GM23338 (cell line): ENCODE data around the gene MYOM3. TPM values are rescaled to one million over a fixed set of nuclear protein-coding genes. Genes with fewer than 3 reads are reported as not detected.

ENCODE experiments used
- ATAC-seq: fragments of 200-7000 bp; cut with Tn5 transposase; 3 replicates; pipeline ENCODE4 v1.9.1; 2020
- DNase-seq: peaks from one replicate; pipeline ENCODE4 v3.0.0-alpha.2; 2015; ENCODE audit warnings: low spot score
- H2AFZ ChIP-seq: fragments of 200-600 bp; sonication (generic); 2 replicates; pipeline ENCODE4 v1.8.0; 2016; ENCODE audit warnings: antibody characterized with exemption, mild to moderate bottlenecking, moderate library complexity
- H3F3A ChIP-seq: fragments of 200-600 bp; sonication (generic); replicated peaks from 2 replicates; pipeline ENCODE4 v1.8.0; 2017; ENCODE audit warnings: antibody characterized with exemption, mixed run types, low read depth
- H3K27ac ChIP-seq: fragments of 200-600 bp; sonication (generic); 2 replicates; pipeline ENCODE4 v1.6.1; 2016; ENCODE audit warnings: low read depth
- H3K27me3 ChIP-seq: fragments of 200-600 bp; sonication (generic); 2 replicates; pipeline ENCODE4 v1.8.0; 2016; ENCODE audit warnings: mild to moderate bottlenecking, mixed run types, moderate library complexity; ENCODE audit not compliant: insufficient read depth
- H3K36me3 ChIP-seq: fragments of 200-600 bp; sonication (generic); 2 replicates; pipeline ENCODE4 v1.8.0; 2016; ENCODE audit warnings: mild to moderate bottlenecking; ENCODE audit not compliant: insufficient read depth
- H3K4me1 ChIP-seq: fragments of 200-600 bp; sonication (generic); 2 replicates; pipeline ENCODE4 v1.8.0; 2016; ENCODE audit warnings: mild to moderate bottlenecking, moderate library complexity; ENCODE audit not compliant: insufficient read depth
- H3K4me2 ChIP-seq: fragments of 200-600 bp; sonication (generic); 2 replicates; pipeline ENCODE4 v1.7.1; 2017; ENCODE audit warnings: mixed run types
- H3K4me3 ChIP-seq: fragments of 200-600 bp; sonication (generic); 2 replicates; pipeline ENCODE4 v1.6.1; 2016; ENCODE audit warnings: mixed run types
- H3K79me2 ChIP-seq: fragments of 200-600 bp; sonication (generic); replicated peaks from 2 replicates; pipeline ENCODE4 v1.8.0; 2017; ENCODE audit warnings: mild to moderate bottlenecking; ENCODE audit not compliant: insufficient read depth
- H3K9me2 ChIP-seq: fragments of 200-600 bp; sonication (generic); 2 replicates; pipeline ENCODE4 v1.8.0; 2017; ENCODE audit not compliant: insufficient read depth
- H4K20me1 ChIP-seq: fragments of 200-600 bp; sonication (generic); replicated peaks from 2 replicates; pipeline ENCODE4 v1.8.0; 2017; ENCODE audit warnings: mild to moderate bottlenecking; ENCODE audit not compliant: insufficient read depth
- H3K27ac Mint-ChIP-seq: 2 replicates; pipeline ENCODE4 v1.8.0; 2020; ENCODE audit warnings: inconsistent platforms, mild to moderate bottlenecking, moderate library complexity, mixed read lengths
- H3K27me3 Mint-ChIP-seq: 3 replicates; pipeline ENCODE4 v1.8.0; 2022; ENCODE audit warnings: low read depth, mild to moderate bottlenecking, moderate library complexity, mixed read lengths, inconsistent platforms; ENCODE audit not compliant: insufficient read depth, poor library complexity
- H3K36me3 Mint-ChIP-seq: 3 replicates; pipeline ENCODE4 v1.8.0; 2021; ENCODE audit warnings: low read depth, mild to moderate bottlenecking, inconsistent platforms, moderate library complexity, mixed read lengths
- H3K4me1 Mint-ChIP-seq: 3 replicates; pipeline ENCODE4 v1.8.0; 2020; ENCODE audit warnings: mild to moderate bottlenecking, inconsistent platforms, mixed read lengths
- H3K4me3 Mint-ChIP-seq: 3 replicates; pipeline ENCODE4 v1.8.0; 2021; ENCODE audit warnings: moderate library complexity, mild to moderate bottlenecking, inconsistent platforms, mixed read lengths
- H3K9me3 Mint-ChIP-seq: 3 replicates; pipeline ENCODE4 v1.8.0; 2020; ENCODE audit warnings: moderate library complexity, mild to moderate bottlenecking, inconsistent platforms, mixed read lengths
- CREB1 ChIP-seq: fragments of 250-450 bp; sonication (Bioruptor Pico); IDR thresholded peaks from 2 replicates; pipeline ENCODE4 v1.5.0; 2020; ENCODE audit warnings: low read depth, mild to moderate bottlenecking, moderate library complexity
- ETS1 ChIP-seq: IDR thresholded peaks from 2 replicates; pipeline ENCODE4 v1.6.1; 2016; ENCODE audit warnings: antibody characterized with exemption
- EZH2phosphoT487 ChIP-seq: fragments of 200-600 bp; sonication (generic); IDR thresholded peaks from one replicate; pipeline ENCODE4 v1.8.1; 2018; ENCODE audit warnings: antibody characterized with exemption; ENCODE audit not compliant: unreplicated experiment
- JUNB ChIP-seq: IDR thresholded peaks from one replicate; pipeline ENCODE4 v1.6.1; 2016; ENCODE audit warnings: antibody characterized with exemption; ENCODE audit not compliant: unreplicated experiment
- NANOG ChIP-seq: IDR thresholded peaks from 2 replicates; pipeline ENCODE4 v1.6.1; 2016; ENCODE audit warnings: antibody characterized with exemption, borderline replicate concordance
- REST ChIP-seq: IDR thresholded peaks from one replicate; pipeline ENCODE4 v1.6.1; 2018; ENCODE audit warnings: antibody characterized with exemption; ENCODE audit not compliant: unreplicated experiment
- STAT1 ChIP-seq: IDR thresholded peaks from one replicate; pipeline ENCODE4 v1.6.1; 2016; ENCODE audit warnings: antibody characterized with exemption; ENCODE audit not compliant: unreplicated experiment
- ZNF331 ChIP-seq: fragments of 250-450 bp; sonication (Bioruptor Pico); IDR thresholded peaks from 2 replicates; pipeline ENCODE4 v1.5.0; 2020; ENCODE audit warnings: low read depth, mild to moderate bottlenecking, moderate library complexity
- ZNF462 ChIP-seq: fragments of 250-450 bp; sonication (Bioruptor Pico); IDR thresholded peaks from 2 replicates; pipeline ENCODE4 v1.5.0; 2020; ENCODE audit warnings: mild to moderate bottlenecking, moderate library complexity
- polyA plus RNA-seq: library from polyadenylated mRNA; unstranded; fragments of >200 nt; fragmentation: Nextera tagmentation; extraction: Ambion mirVana; gene quantifications from 2 replicates; pipeline ENCODE4 v1.2.1, GENCODE V29; 2016
- total RNA-seq: library from RNA; depleted of rRNA; stranded (reverse); fragments of >200 nt; shearing (Covaris generic); gene quantifications from 2 replicates; pipeline ENCODE4 v1.2.3, GENCODE V29; 2014

The MYOM3 gene
- total and polyA plus RNA-seq, 2 experiments from 2014 or later, result not detected

GRCh38 chr1:24139222-24139489, 27.2 kb upstream of the MYOM3 start:
- no peak overlapping the region for H2AFZ ChIP-seq
- ATAC-seq, result no peak
- H3K4me2 ChIP-seq, result no peak overlapping the region
- H3K27ac Mint-ChIP-seq, result no peak overlapping the region
- no peaks in the 10 kb centered on the region for H3K27me3 ChIP-seq
- H3K27ac ChIP-seq, result no peak overlapping the region
- H3K36me3 ChIP-seq, result no peaks in the 10 kb centered on the region
- H3K27me3 Mint-ChIP-seq, result peaks cover 9% of the 10 kb centered on the region
- no peaks in the 10 kb centered on the region for H4K20me1 ChIP-seq
- no peak for DNase-seq
- H3K4me3 ChIP-seq, result no peak overlapping the region
- no peak overlapping the region for H3K4me3 Mint-ChIP-seq
- H3K4me1 ChIP-seq, result no peaks in the 10 kb centered on the region
- H3F3A ChIP-seq, result no peaks in the 10 kb centered on the region
- H3K9me3 Mint-ChIP-seq, result no peaks in the 10 kb centered on the region
- no peaks in the 10 kb centered on the region for H3K36me3 Mint-ChIP-seq
- H3K79me2 ChIP-seq, result no peaks in the 10 kb centered on the region
- H3K9me2 ChIP-seq, result no peaks in the 10 kb centered on the region
- H3K4me1 Mint-ChIP-seq, result no peaks in the 10 kb centered on the region; the same call in 2 of the 3 replicates
- no peak for TF ChIP-seq ZNF462 (CRISPR knock-in tag)
- TF ChIP-seq ZNF331 (CRISPR knock-in tag), result no peak
- TF ChIP-seq ETS1, result no peak
- TF ChIP-seq JUNB, result no peak
- TF ChIP-seq EZH2phosphoT487, result no peak
- no peak for TF ChIP-seq NANOG
- no peak for TF ChIP-seq REST
- no peak for TF ChIP-seq STAT1
- no peak for TF ChIP-seq CREB1
